ENCODE results near the gene GYPB. TPM values are rescaled to one million over a fixed set of nuclear protein-coding genes. Genes with fewer than 3 reads are reported as not detected.
"Not testable (repeated sequence)": the region's sequence is repeated elsewhere in the genome, so short reads cannot be mapped to it uniquely, and the experiment has no call there.

Gene GYPB
- polyA plus RNA-seq, 1 of the 3 experiments (the other 2 are of a cell fraction) = not detected

- 11% methylated on average over 4 of the region's 4 CpGs for WGBS (ENCODE audit: low lambda C conversion rate)
- H3F3A ChIP-seq (replicated peaks; ENCODE audit: insufficient read depth); DNase-seq; H3K27me3 ChIP-seq (ENCODE audit: insufficient read depth); POLR2A ChIA-PET; H3K27ac ChIP-seq (ENCODE audit: low read depth in 2 of 2, low read length in 1 of 2); H3K9me3 ChIP-seq; H3K9ac ChIP-seq; H3K4me1 ChIP-seq (ENCODE audit: control insufficient read depth in 1 of 2, insufficient read depth in 2 of 2, low read depth in 1 of 2, low read length in 1 of 2); H3K79me2 ChIP-seq (ENCODE audit: insufficient read depth); H3K36me3 ChIP-seq (replicated peaks in 1 of 2; ENCODE audit: control insufficient read depth in 1 of 2, insufficient read depth in 2 of 2, low read length in 1 of 2); H3K4me2 ChIP-seq; H3K9me2 ChIP-seq; H2AFZ ChIP-seq (ENCODE audit: low read depth); H4K20me1 ChIP-seq (ENCODE audit: insufficient read depth); H3K4me3 ChIP-seq (ENCODE audit: low read depth in 2 of 2, low read length in 1 of 2); CTCF ChIA-PET: not testable (repeated sequence)
Observed at GRCh38 chr4:144024399-144025053, 5.3 kb upstream of the GYPB start.

DNA sequence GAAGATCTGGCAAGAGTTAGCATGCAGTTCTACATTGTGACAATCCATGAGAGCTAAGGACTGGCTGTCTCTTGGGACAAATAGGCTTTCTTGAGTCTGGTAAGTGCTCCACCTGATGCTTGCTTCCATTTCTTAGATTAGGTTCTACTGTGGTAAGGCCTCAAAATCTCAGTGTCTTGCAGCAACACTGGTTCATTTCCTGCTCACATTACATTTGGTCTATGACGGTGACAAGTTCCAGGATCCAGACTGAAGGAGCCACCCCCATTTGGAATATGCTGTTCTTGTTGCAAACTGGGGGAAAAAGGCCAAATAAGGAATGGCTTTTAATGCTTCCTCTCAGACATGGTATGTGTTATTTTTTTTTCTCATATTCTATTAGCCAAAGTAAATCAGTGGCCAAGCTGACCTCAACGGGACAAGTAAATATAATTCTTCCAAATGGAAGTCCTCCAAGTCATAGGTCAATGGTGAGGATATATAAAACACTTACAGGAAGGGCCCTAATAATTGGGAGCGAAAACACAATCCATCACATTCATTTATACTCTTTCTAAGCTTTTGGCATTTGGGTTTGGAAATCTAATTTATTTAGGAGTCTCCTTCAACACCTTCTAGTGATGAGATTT is 3.7 kb upstream of the GYPB start:
- DNase-seq; CTCF ChIA-PET; H3F3A ChIP-seq (replicated peaks; ENCODE audit: insufficient read depth); H3K4me3 ChIP-seq (ENCODE audit: low read depth in 2 of 2, low read length in 1 of 2); H3K9ac ChIP-seq; H3K9me3 ChIP-seq; H3K9me2 ChIP-seq; H2AFZ ChIP-seq (ENCODE audit: low read depth); H3K4me2 ChIP-seq; H4K20me1 ChIP-seq (ENCODE audit: insufficient read depth); H3K27ac ChIP-seq (ENCODE audit: low read depth in 2 of 2, low read length in 1 of 2); H3K36me3 ChIP-seq (replicated peaks in 1 of 2; ENCODE audit: control insufficient read depth in 1 of 2, insufficient read depth in 2 of 2, low read length in 1 of 2); POLR2A ChIA-PET; H3K79me2 ChIP-seq (ENCODE audit: insufficient read depth); H3K4me1 ChIP-seq (ENCODE audit: control insufficient read depth in 1 of 2, insufficient read depth in 2 of 2, low read depth in 1 of 2, low read length in 1 of 2); H3K27me3 ChIP-seq (ENCODE audit: insufficient read depth): not testable (repeated sequence)
- 13% methylated on average over 2 of the region's 3 CpGs for WGBS (ENCODE audit: low lambda C conversion rate)

- H3K4me2 ChIP-seq; H3K36me3 ChIP-seq (replicated peaks in 1 of 2; ENCODE audit: control insufficient read depth in 1 of 2, insufficient read depth in 2 of 2, low read length in 1 of 2); H4K20me1 ChIP-seq (ENCODE audit: insufficient read depth); H2AFZ ChIP-seq (ENCODE audit: low read depth); H3F3A ChIP-seq (replicated peaks; ENCODE audit: insufficient read depth); CTCF ChIA-PET; H3K9me3 ChIP-seq; DNase-seq; H3K4me3 ChIP-seq (ENCODE audit: low read depth in 2 of 2, low read length in 1 of 2); H3K9me2 ChIP-seq; H3K27me3 ChIP-seq (ENCODE audit: insufficient read depth); H3K27ac ChIP-seq (ENCODE audit: low read depth in 2 of 2, low read length in 1 of 2); POLR2A ChIA-PET; H3K79me2 ChIP-seq (ENCODE audit: insufficient read depth); H3K9ac ChIP-seq; H3K4me1 ChIP-seq (ENCODE audit: control insufficient read depth in 1 of 2, insufficient read depth in 2 of 2, low read depth in 1 of 2, low read length in 1 of 2): not testable (repeated sequence)
- WGBS (ENCODE audit: low lambda C conversion rate) = 20% methylated on average over 4 of the region's 4 CpGs
- TF ChIP-seq, protein P1, sequence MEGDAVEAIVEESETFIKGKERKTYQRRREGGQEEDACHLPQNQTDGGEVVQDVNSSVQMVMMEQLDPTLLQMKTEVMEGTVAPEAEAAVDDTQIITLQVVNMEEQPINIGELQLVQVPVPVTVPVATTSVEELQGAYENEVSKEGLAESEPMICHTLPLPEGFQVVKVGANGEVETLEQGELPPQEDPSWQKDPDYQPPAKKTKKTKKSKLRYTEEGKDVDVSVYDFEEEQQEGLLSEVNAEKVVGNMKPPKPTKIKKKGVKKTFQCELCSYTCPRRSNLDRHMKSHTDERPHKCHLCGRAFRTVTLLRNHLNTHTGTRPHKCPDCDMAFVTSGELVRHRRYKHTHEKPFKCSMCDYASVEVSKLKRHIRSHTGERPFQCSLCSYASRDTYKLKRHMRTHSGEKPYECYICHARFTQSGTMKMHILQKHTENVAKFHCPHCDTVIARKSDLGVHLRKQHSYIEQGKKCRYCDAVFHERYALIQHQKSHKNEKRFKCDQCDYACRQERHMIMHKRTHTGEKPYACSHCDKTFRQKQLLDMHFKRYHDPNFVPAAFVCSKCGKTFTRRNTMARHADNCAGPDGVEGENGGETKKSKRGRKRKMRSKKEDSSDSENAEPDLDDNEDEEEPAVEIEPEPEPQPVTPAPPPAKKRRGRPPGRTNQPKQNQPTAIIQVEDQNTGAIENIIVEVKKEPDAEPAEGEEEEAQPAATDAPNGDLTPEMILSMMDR (IDR thresholded peaks at IDR 0.05) = peak; percentile 71
- TF ChIP-seq SMC3 (IDR thresholded peaks at IDR 0.05; ENCODE audit: low read depth, low read length) (peak; percentile 34), RAD21 (IDR thresholded peaks at IDR 0.05; ENCODE audit: low read length) (peak; percentile 50)
Observed at GRCh38 chr4:144021336-144021990, 2.3 kb upstream of the GYPB start.

GRCh38 chr4:144018223-144019000 is 768 bp downstream of the GYPB start:
- H4K20me1 ChIP-seq (ENCODE audit: insufficient read depth); CTCF ChIA-PET; H3K27me3 ChIP-seq (ENCODE audit: insufficient read depth); H3K4me3 ChIP-seq (ENCODE audit: low read depth in 2 of 2, low read length in 1 of 2); H3K4me2 ChIP-seq; H3K27ac ChIP-seq (ENCODE audit: low read depth in 2 of 2, low read length in 1 of 2); H3K79me2 ChIP-seq (ENCODE audit: insufficient read depth); H3K4me1 ChIP-seq (ENCODE audit: control insufficient read depth in 1 of 2, insufficient read depth in 2 of 2, low read depth in 1 of 2, low read length in 1 of 2); H3K9ac ChIP-seq; H2AFZ ChIP-seq (ENCODE audit: low read depth); H3F3A ChIP-seq (replicated peaks; ENCODE audit: insufficient read depth); DNase-seq; H3K9me2 ChIP-seq; H3K36me3 ChIP-seq (replicated peaks in 1 of 2; ENCODE audit: control insufficient read depth in 1 of 2, insufficient read depth in 2 of 2, low read length in 1 of 2); POLR2A ChIA-PET; H3K9me3 ChIP-seq: not testable (repeated sequence)
- WGBS (ENCODE audit: low lambda C conversion rate) = 25% methylated on average over 3 of the region's 3 CpGs

DNA sequence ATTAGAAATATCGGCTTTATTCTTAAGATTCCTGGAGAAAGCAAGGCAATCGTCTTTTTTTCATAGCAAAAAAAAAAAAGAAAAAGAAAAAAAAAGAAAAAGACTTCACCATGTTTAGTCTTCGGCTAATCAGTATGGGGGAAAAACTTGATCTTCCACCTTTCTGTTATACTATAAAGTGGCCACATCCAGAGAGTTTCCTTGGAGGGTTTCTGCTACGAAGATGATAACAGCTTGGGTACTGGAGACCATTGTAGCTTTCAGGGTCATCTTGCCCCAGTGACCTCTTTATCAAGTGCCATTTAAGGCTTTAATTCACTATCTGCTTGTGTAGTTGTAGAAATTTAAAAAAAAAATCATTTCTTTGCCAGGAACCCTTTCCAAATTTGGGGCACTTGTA is 1.9 kb downstream of the GYPB start:
- H3K27ac ChIP-seq (ENCODE audit: low read depth in 2 of 2, low read length in 1 of 2); DNase-seq; H3K4me3 ChIP-seq (ENCODE audit: low read depth in 2 of 2, low read length in 1 of 2); H3K4me1 ChIP-seq (ENCODE audit: control insufficient read depth in 1 of 2, insufficient read depth in 2 of 2, low read depth in 1 of 2, low read length in 1 of 2); H3K9me3 ChIP-seq; H3K27me3 ChIP-seq (ENCODE audit: insufficient read depth); H3K36me3 ChIP-seq (replicated peaks in 1 of 2; ENCODE audit: control insufficient read depth in 1 of 2, insufficient read depth in 2 of 2, low read length in 1 of 2); H3K9ac ChIP-seq; H3K9me2 ChIP-seq; H3K4me2 ChIP-seq; H3F3A ChIP-seq (replicated peaks; ENCODE audit: insufficient read depth); H4K20me1 ChIP-seq (ENCODE audit: insufficient read depth); CTCF ChIA-PET; H3K79me2 ChIP-seq (ENCODE audit: insufficient read depth); POLR2A ChIA-PET; H2AFZ ChIP-seq (ENCODE audit: low read depth): not testable (repeated sequence)
- WGBS (ENCODE audit: low lambda C conversion rate) = 15% methylated on average over 4 of the region's 4 CpGs

Data from SK-N-SH (cell line).